GM10266 (cell line): ENCODE results near the gene SESN3.

Experiments used
- DNase-seq: peaks from one replicate; pipeline ENCODE4 v3.0.0; 2012; ENCODE audit errors: extremely low spot score
- CTCF ChIP-seq: IDR thresholded peaks from 2 replicates; pipeline ENCODE4 v1.5.1; 2012; ENCODE audit warnings: mild to moderate bottlenecking, low read depth; ENCODE audit not compliant: control insufficient read depth, insufficient read depth; ENCODE audit errors: missing control alignments

SESN3 gene

GRCh38 chr11:95119361-95120060 is 111.5 kb downstream of the SESN3 start:
- TF ChIP-seq CTCF, result no peak
- DNase-seq, result no peak

- no peak for DNase-seq
- TF ChIP-seq CTCF, result no peak
Observed at GRCh38 chr11:95115597-95115996, 115.4 kb downstream of the SESN3 start.
